ENCODE measurements around the gene HYPK. TPM values are rescaled to one million over a fixed set of nuclear protein-coding genes. Genes with fewer than 3 reads are reported as not detected.

HYPK gene
- total and polyA plus RNA-seq, 12 donors, result 3.7 to 31.5 (median 20.3) TPM

GRCh38 chr15:43791993-43792760 is 8.2 kb upstream of the HYPK start, which contains the start of gene SERF2:
TSS of gene SERF2 (plus strand) at chr15:43792320. CDS start at chr15:43792377, 57 bp downstream.
- Histone ChIP-seq H3K4me1 (replicated peaks in 1 of 2) (peaks cover 20 to 39% of the 10 kb centered on the region in 2 donors), H3K36me3 (replicated peaks in 1 of 2) (peaks cover 0 to 38% of the 10 kb centered on the region in 2 donors), H3K4me3 (peak within 1 kb of the TSS; percentile 61 to 89 (median 74)), H3K27me3 (no peaks in the 10 kb centered on the region), H3K27ac (peak within 1 kb of the TSS; percentile 89 to 98 (median 96)), H3K9me3 (replicated peaks in 1 of 3) (no peaks in the 10 kb centered on the region)
- peak; percentile 100 for DNase-seq
- WGBS, 4 donors, result 0% methylated on average over 19 to 66 of the region's 66 CpGs
- TF ChIP-seq POLR2A (IDR thresholded peaks at IDR 0.05), result peak; percentile 98 to 100
- TF ChIP-seq, protein P1, sequence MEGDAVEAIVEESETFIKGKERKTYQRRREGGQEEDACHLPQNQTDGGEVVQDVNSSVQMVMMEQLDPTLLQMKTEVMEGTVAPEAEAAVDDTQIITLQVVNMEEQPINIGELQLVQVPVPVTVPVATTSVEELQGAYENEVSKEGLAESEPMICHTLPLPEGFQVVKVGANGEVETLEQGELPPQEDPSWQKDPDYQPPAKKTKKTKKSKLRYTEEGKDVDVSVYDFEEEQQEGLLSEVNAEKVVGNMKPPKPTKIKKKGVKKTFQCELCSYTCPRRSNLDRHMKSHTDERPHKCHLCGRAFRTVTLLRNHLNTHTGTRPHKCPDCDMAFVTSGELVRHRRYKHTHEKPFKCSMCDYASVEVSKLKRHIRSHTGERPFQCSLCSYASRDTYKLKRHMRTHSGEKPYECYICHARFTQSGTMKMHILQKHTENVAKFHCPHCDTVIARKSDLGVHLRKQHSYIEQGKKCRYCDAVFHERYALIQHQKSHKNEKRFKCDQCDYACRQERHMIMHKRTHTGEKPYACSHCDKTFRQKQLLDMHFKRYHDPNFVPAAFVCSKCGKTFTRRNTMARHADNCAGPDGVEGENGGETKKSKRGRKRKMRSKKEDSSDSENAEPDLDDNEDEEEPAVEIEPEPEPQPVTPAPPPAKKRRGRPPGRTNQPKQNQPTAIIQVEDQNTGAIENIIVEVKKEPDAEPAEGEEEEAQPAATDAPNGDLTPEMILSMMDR (IDR thresholded peaks at IDR 0.05), result no peak
- intact Hi-C loops (cut with DNase I), result no loop called here

DNA sequence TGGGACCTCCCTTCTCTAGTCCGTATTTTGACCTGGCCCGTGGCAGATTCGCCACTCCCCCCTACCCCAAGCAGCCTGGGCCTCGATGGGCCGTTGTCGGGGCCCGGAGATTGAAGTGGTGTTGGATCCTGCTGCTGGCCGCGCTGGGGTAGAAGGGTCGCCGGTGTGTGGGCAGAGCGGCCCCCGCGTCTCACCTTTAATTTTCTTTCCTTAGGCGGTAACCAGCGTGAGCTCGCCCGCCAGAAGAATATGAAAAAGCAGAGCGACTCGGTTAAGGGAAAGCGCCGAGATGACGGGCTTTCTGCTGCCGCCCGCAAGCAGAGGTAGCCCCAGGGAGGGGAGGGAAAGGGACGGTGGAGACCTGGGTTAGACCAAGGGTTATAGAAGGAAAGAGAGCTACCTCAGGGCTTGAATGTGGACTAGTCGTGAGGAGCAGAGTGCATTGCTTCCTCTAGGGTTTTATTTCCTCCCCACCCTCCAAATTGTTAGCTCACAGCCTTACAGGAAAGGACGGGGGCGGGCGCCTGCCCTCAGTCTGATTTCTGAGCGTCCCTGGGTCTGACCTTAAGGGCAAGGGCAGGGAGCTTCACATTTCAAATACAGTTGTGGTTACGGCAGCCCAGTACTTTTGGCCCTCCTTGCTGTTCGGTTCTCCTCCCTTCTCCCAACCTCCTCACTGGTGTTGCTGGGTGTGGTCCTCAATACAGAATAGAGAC is 7.5 kb upstream of the HYPK start:
- peak overlapping the region; percentile 6 to 89 (median 74) for H3K4me3 ChIP-seq
- 0 to 1% (median 1%) methylated on average over 33 of the region's 33 CpGs for WGBS, 4 donors
- peak; percentile 50 to 78 (median 67) for DNase-seq
- intact Hi-C loops (cut with DNase I), result no loop called here
- H3K4me1 ChIP-seq (replicated peaks in 1 of 2), result peaks cover 20 to 41% of the 10 kb centered on the region in 2 donors
- H3K27me3 ChIP-seq, result no peaks in the 10 kb centered on the region
- peaks cover 0 to 44% of the 10 kb centered on the region in 2 donors for H3K36me3 ChIP-seq (replicated peaks in 1 of 2)
- H3K27ac ChIP-seq, result peak overlapping the region; percentile 89 to 98 (median 96)
- no peaks in the 10 kb centered on the region for H3K9me3 ChIP-seq (replicated peaks in 1 of 3)
- TF ChIP-seq, protein P1 (IDR thresholded peaks at IDR 0.05), result peak in 3 of 6 experiments; percentile 14 to 31 (median 22)
- peak; percentile 25 to 54 for TF ChIP-seq POLR2A (IDR thresholded peaks at IDR 0.05)

DNA sequence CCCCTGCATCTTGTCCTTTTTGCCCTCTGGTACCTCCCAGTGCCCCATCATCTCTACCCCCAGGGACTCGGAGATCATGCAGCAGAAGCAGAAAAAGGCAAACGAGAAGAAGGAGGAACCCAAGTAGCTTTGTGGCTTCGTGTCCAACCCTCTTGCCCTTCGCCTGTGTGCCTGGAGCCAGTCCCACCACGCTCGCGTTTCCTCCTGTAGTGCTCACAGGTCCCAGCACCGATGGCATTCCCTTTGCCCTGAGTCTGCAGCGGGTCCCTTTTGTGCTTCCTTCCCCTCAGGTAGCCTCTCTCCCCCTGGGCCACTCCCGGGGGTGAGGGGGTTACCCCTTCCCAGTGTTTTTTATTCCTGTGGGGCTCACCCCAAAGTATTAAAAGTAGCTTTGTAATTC is 6.8 kb upstream of the HYPK start:
- TF ChIP-seq, protein P1 (IDR thresholded peaks at IDR 0.05), result no peak
- no peak for TF ChIP-seq POLR2A (IDR thresholded peaks at IDR 0.05)

More for the DNA sequence above, 6.8 kb upstream of the HYPK start:
- H3K4me3 ChIP-seq, result peak overlapping the region in 1 of 4 donors; percentile 70
- intact Hi-C loops (cut with DNase I), result no loop called here
- DNase-seq, result peak in 1 of 7 donors; percentile 40
- H3K4me1 ChIP-seq (replicated peaks in 1 of 2), result peaks cover 20 to 48% of the 10 kb centered on the region in 2 donors
- peak overlapping the region; percentile 89 to 98 (median 96) for H3K27ac ChIP-seq
- WGBS, 4 donors, result 61 to 77% (median 73%) methylated on average over 10 of the region's 10 CpGs
- peaks cover 0 to 49% of the 10 kb centered on the region in 2 donors for H3K36me3 ChIP-seq (replicated peaks in 1 of 2)
- no peaks in the 10 kb centered on the region for H3K9me3 ChIP-seq (replicated peaks in 1 of 3)
- H3K27me3 ChIP-seq, result no peaks in the 10 kb centered on the region

Data from adrenal gland (tissue), 12 donors.